ENCODE data around the gene XPO4.

XPO4 gene

GRCh38 chr13:20826843-20827560, 75.5 kb downstream of the XPO4 start:
- Mint-ChIP-seq H3K27ac (no peak overlapping the region), H3K9me3 (no peaks in the 10 kb centered on the region), H3K36me3 (ENCODE audit: low read depth) (peaks cover 51% of the 10 kb centered on the region), H3K4me1 (ENCODE audit: low read depth) (peaks cover 8% of the 10 kb centered on the region), H3K27me3 (no peaks in the 10 kb centered on the region), H3K4me3 (no peak overlapping the region)
- no peak for DNase-seq

DNA sequence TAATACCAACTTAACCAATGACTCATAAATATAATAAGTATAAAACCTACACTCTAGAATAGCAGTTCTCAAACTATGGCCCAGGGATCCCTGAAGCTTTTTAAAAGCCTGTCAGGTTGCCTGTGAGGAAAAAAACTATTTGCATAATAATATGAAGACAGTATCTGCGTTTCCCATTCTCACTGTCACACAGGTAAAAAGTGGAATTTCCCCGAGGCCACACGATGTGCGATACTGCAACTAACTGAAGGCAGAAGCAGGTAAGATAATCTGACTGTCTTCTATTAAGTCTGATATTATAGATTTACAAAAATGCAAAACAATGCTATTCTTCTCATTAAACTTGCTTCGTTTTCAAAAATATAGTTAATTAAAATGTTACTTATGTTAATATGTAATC, 76.2 kb downstream of the XPO4 start:
- no peak overlapping the region for H3K27ac Mint-ChIP-seq
- no peaks in the 10 kb centered on the region for H3K9me3 Mint-ChIP-seq
- no peaks in the 10 kb centered on the region for H3K27me3 Mint-ChIP-seq
- H3K4me1 Mint-ChIP-seq (ENCODE audit: low read depth): peaks cover 12% of the 10 kb centered on the region
- H3K36me3 Mint-ChIP-seq (ENCODE audit: low read depth): peaks cover 52% of the 10 kb centered on the region
- no peak for DNase-seq
- no peak overlapping the region for H3K4me3 Mint-ChIP-seq

GRCh38 chr13:20825477-20825875, 77.1 kb downstream of the XPO4 start:
- Mint-ChIP-seq H3K9me3 (no peaks in the 10 kb centered on the region), H3K4me3 (no peak overlapping the region), H3K36me3 (ENCODE audit: low read depth) (peaks cover 60% of the 10 kb centered on the region), H3K4me1 (ENCODE audit: low read depth) (peaks cover 20% of the 10 kb centered on the region), H3K27ac (no peak overlapping the region), H3K27me3 (no peaks in the 10 kb centered on the region)
- DNase-seq: no peak

- Mint-ChIP-seq H3K4me1 (ENCODE audit: low read depth) (peaks cover 25% of the 10 kb centered on the region), H3K27me3 (no peaks in the 10 kb centered on the region), H3K9me3 (no peaks in the 10 kb centered on the region), H3K4me3 (no peak overlapping the region), H3K27ac (no peak overlapping the region), H3K36me3 (ENCODE audit: low read depth) (peaks cover 65% of the 10 kb centered on the region)
- no peak for DNase-seq
These were observed 77.6 kb downstream of the XPO4 start for GRCh38 chr13:20824762-20825476.

GRCh38 chr13:20823071-20823470, 79.5 kb downstream of the XPO4 start:
- Mint-ChIP-seq H3K4me1 (ENCODE audit: low read depth) (peaks cover 18% of the 10 kb centered on the region), H3K4me3 (no peak overlapping the region), H3K9me3 (no peaks in the 10 kb centered on the region), H3K27me3 (no peaks in the 10 kb centered on the region), H3K27ac (peak overlapping the region; percentile 9), H3K36me3 (ENCODE audit: low read depth) (peaks cover 70% of the 10 kb centered on the region)
- no peak for DNase-seq

DNA sequence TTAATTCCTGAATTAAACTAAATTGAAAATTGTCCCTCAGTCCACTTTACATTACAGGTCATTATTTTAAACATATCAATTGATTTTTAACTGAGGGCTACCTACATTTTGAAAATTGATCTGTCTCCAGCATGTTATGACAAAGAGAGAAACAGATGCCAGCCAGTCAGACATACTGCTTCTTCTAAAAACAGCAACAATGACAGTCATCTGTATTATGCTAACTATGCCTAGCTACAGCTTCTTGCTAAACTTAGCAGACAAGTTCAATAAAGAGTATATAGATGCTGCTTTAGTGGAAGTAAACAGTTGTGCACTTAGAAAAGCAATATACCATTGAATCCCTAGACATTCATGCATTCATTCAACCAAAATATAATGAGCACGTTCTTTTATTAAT, 80.1 kb downstream of the XPO4 start:
- peaks cover 76% of the 10 kb centered on the region for H3K36me3 Mint-ChIP-seq (ENCODE audit: low read depth)
- DNase-seq: no peak
- H3K27me3 Mint-ChIP-seq: no peaks in the 10 kb centered on the region
- H3K4me1 Mint-ChIP-seq (ENCODE audit: low read depth): peaks cover 18% of the 10 kb centered on the region
- H3K4me3 Mint-ChIP-seq: no peak overlapping the region
- H3K9me3 Mint-ChIP-seq: no peaks in the 10 kb centered on the region
- H3K27ac Mint-ChIP-seq: no peak overlapping the region

- no peaks in the 10 kb centered on the region for H3K27me3 Mint-ChIP-seq
- H3K36me3 Mint-ChIP-seq (ENCODE audit: low read depth): peaks cover 81% of the 10 kb centered on the region
- H3K4me1 Mint-ChIP-seq (ENCODE audit: low read depth): peaks cover 18% of the 10 kb centered on the region
- no peak for DNase-seq
- H3K27ac Mint-ChIP-seq: no peak overlapping the region
- H3K9me3 Mint-ChIP-seq: no peaks in the 10 kb centered on the region
- no peak overlapping the region for H3K4me3 Mint-ChIP-seq
These were observed 82.8 kb downstream of the XPO4 start for GRCh38 chr13:20819715-20820114.

DNA sequence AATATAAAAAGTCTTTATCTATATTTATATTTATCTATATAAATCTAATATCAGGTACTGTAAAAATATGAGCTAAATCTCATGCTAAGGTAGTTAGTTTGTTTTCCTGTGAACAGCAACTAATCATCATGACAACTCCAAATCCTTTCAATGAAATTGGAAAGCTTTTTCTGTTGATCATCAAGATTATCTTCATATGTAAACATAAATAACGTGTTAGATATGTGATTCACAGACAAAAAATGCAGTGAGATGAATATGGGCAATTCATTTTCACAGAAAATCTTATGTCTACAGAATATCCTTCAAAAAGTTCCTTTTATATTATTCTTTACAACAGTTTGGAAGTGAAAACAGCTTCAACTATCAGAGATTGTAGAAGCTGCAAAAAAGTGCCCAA, 87.1 kb downstream of the XPO4 start:
- no peak overlapping the region for H3K4me3 Mint-ChIP-seq
- no peak overlapping the region for H3K27ac Mint-ChIP-seq

GRCh38 chr13:20814224-20814910, 88.2 kb downstream of the XPO4 start:
- H3K9me3 Mint-ChIP-seq: no peaks in the 10 kb centered on the region
- no peak overlapping the region for H3K27ac Mint-ChIP-seq
- H3K4me3 Mint-ChIP-seq: no peak overlapping the region
- H3K36me3 Mint-ChIP-seq (ENCODE audit: low read depth): peaks cover 84% of the 10 kb centered on the region
- H3K4me1 Mint-ChIP-seq (ENCODE audit: low read depth): no peaks in the 10 kb centered on the region
- DNase-seq: no peak
- no peaks in the 10 kb centered on the region for H3K27me3 Mint-ChIP-seq

More for the DNA sequence above, 87.1 kb downstream of the XPO4 start:
- no peaks in the 10 kb centered on the region for H3K27me3 Mint-ChIP-seq
- peaks cover 83% of the 10 kb centered on the region for H3K36me3 Mint-ChIP-seq (ENCODE audit: low read depth)
- no peaks in the 10 kb centered on the region for H3K9me3 Mint-ChIP-seq
- peaks cover 5% of the 10 kb centered on the region for H3K4me1 Mint-ChIP-seq (ENCODE audit: low read depth)
- DNase-seq: no peak

- Mint-ChIP-seq H3K4me3 (no peak overlapping the region), H3K27ac (no peak overlapping the region), H3K4me1 (ENCODE audit: low read depth) (no peaks in the 10 kb centered on the region), H3K27me3 (no peaks in the 10 kb centered on the region), H3K9me3 (no peaks in the 10 kb centered on the region), H3K36me3 (ENCODE audit: low read depth) (peaks cover 87% of the 10 kb centered on the region)
- no peak for DNase-seq
These were observed 89.7 kb downstream of the XPO4 start for GRCh38 chr13:20812890-20813289.

DNA sequence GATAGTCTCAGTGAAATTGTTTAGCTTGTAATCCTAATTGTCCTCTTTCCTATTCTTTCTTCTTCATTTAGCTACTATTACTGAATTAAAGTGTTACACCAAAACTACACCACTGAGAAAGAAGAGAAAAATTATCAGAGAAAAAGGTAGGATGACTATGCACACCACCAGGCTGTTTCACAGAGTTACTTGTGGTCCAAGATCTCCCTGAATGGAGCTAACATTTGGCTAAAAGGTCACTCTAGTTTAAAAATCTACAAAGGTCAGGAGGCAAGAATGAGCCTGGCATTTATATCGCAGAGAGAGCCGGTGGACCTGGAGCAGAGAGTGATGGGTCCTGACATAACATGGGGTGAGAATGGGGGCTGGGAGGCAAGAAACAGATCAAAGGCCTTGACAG, 91.7 kb downstream of the XPO4 start:
- DNase-seq: no peak
- Mint-ChIP-seq H3K27me3 (no peaks in the 10 kb centered on the region), H3K36me3 (ENCODE audit: low read depth) (peaks cover 90% of the 10 kb centered on the region), H3K27ac (no peak overlapping the region), H3K4me1 (ENCODE audit: low read depth) (no peaks in the 10 kb centered on the region), H3K4me3 (no peak overlapping the region), H3K9me3 (no peaks in the 10 kb centered on the region)

DNA sequence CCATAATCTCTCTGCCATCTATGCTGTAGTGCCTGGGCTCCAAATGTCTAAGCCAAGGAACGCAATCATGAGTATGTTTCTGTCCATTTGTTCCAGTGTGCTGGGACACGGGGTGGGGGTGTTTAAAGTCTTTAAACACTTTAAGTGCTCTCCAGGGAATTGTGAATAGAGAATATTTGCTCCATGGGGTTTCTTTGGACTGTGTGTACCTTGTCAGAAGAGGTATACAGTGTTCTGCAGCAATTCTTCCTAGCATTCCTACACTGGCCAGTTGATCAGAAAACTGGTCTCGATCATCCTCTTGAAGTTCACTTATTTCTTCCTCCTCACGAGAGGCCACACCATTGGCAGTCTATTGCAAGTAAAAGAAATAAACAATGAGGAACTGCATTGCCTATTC, 93.7 kb downstream of the XPO4 start:
- H3K4me1 Mint-ChIP-seq (ENCODE audit: low read depth): peaks cover 4% of the 10 kb centered on the region
- H3K9me3 Mint-ChIP-seq: no peaks in the 10 kb centered on the region
- H3K36me3 Mint-ChIP-seq (ENCODE audit: low read depth): peaks cover 90% of the 10 kb centered on the region
- no peaks in the 10 kb centered on the region for H3K27me3 Mint-ChIP-seq
- no peak overlapping the region for H3K4me3 Mint-ChIP-seq
- no peak overlapping the region for H3K27ac Mint-ChIP-seq
- DNase-seq: no peak

GRCh38 chr13:20803180-20803965, 99.2 kb downstream of the XPO4 start:
- Mint-ChIP-seq H3K9me3 (no peaks in the 10 kb centered on the region), H3K27me3 (no peaks in the 10 kb centered on the region), H3K4me1 (ENCODE audit: low read depth) (peaks cover 26% of the 10 kb centered on the region), H3K36me3 (ENCODE audit: low read depth) (peaks cover 90% of the 10 kb centered on the region), H3K4me3 (no peak overlapping the region), H3K27ac (peak overlapping the region; percentile 80)
- DNase-seq: no peak

- Mint-ChIP-seq H3K27me3 (no peaks in the 10 kb centered on the region), H3K27ac (peak overlapping the region; percentile 9), H3K36me3 (ENCODE audit: low read depth) (peaks cover 92% of the 10 kb centered on the region), H3K4me1 (ENCODE audit: low read depth) (peaks cover 41% of the 10 kb centered on the region), H3K4me3 (no peak overlapping the region), H3K9me3 (no peaks in the 10 kb centered on the region)
- DNase-seq: no peak
These were observed 100.8 kb downstream of the XPO4 start for GRCh38 chr13:20801707-20802106.

Data from activated T-cell treated with anti-CD3 and anti-CD28 coated beads, Interleukin-2, amount 50 U/mL, for 24 hours (primary cell).